ENCODE measurements around the gene L3MBTL3. TPM values are rescaled to one million over a fixed set of nuclear protein-coding genes. Genes with fewer than 3 reads are reported as not detected.
"Not testable (repeated sequence)": the region's sequence is repeated elsewhere in the genome, so short reads cannot be mapped to it uniquely, and the experiment has no call there.

Gene L3MBTL3
- total and polyA plus RNA-seq, 5 experiments from 2014 or later: 3.7 to 53.7 (median 6.9) TPM

GRCh38 chr6:130156908-130157307 lies 138.5 kb downstream of the L3MBTL3 start:
- H3K4me1 Mint-ChIP-seq: peaks cover 0 to 19% (median 3%) of the 10 kb centered on the region in 4 donors
- peaks cover 0 to 20% (median 0%) of the 10 kb centered on the region in 9 donors for H3K9me3 Mint-ChIP-seq
- ATAC-seq (no peak), DNase-seq (no peak)
- H3K27ac Mint-ChIP-seq: peak overlapping the region in 1 of 10 donors; percentile 62
- no peak overlapping the region for H3K4me3 Mint-ChIP-seq
- POLR2A ChIA-PET: no interaction called here
- peaks cover 14 to 55% (median 46%) of the 10 kb centered on the region in 3 donors for H3K36me3 Mint-ChIP-seq
- H3K27me3 Mint-ChIP-seq: no peaks in the 10 kb centered on the region

GRCh38 chr6:130158056-130158455 lies 139.7 kb downstream of the L3MBTL3 start:
- H3K27ac Mint-ChIP-seq: peak overlapping the region in 2 of 10 donors; percentile 4 to 15

DNA sequence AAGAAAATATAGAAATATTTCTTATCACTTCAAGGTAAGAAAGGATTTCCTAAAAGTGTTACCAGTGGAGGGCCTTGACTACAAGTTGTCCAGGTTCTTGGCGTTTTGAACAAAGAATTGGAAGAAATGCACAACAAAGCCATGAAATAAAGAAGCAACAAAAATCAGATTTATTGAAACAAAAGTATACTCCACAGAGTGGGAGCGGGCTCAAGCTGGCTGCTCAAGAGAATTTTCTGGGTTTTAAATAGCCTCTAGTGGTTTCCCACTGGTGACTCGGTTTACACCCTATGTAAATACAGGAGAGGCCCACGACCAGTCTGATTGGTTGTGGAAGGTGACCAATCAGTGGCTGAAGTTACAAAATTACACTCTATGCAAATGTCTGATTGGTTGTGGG lies 140.2 kb downstream of the L3MBTL3 start:
- Mint-ChIP-seq H3K36me3 (peaks cover 14 to 56% (median 53%) of the 10 kb centered on the region in 3 donors), H3K4me3 (no peak overlapping the region), H3K4me1 (peaks cover 0 to 21% (median 4%) of the 10 kb centered on the region in 4 donors), H3K27me3 (no peaks in the 10 kb centered on the region), H3K9me3 (peaks cover 0 to 20% (median 0%) of the 10 kb centered on the region in 9 donors), H3K27ac (peak overlapping the region in 2 of 10 donors; percentile 13 to 79)
- no peak for ATAC-seq
- DNase-seq: no peak
- POLR2A ChIA-PET: no interaction called here

More at GRCh38 chr6:130158056-130158455, 139.7 kb downstream of the L3MBTL3 start:
- Mint-ChIP-seq H3K4me1 (peaks cover 0 to 21% (median 4%) of the 10 kb centered on the region in 4 donors), H3K9me3 (peaks cover 0 to 20% (median 0%) of the 10 kb centered on the region in 9 donors), H3K36me3 (peaks cover 14 to 52% (median 49%) of the 10 kb centered on the region in 3 donors), H3K27me3 (no peaks in the 10 kb centered on the region), H3K4me3 (no peak overlapping the region)
- POLR2A ChIA-PET: no interaction called here
- DNase-seq: no peak
- no peak for ATAC-seq

DNA sequence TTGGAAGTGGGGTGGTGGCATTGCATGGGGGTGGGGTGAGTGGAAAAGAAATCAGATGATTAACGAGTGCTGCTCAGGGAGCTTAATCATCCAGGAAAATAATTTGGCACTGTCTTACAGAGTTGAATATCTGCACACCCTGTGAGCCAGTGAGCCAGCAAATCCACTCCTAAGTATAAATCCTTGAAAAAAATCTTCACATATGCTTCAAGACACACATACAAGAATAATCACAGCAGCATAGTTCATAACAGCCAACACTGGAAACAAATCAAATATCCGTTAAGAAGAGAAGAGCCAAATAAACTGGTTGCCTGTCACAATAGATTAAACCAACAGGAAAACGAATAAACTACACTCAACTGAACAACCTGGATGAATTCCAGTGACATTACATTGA lies 141.6 kb downstream of the L3MBTL3 start:
- Mint-ChIP-seq H3K4me3 (no peak overlapping the region), H3K36me3 (peaks cover 21 to 61% (median 60%) of the 10 kb centered on the region in 3 donors), H3K27ac (peak overlapping the region in 6 of 10 donors; percentile 6 to 70 (median 43)), H3K9me3 (peaks cover 0 to 29% (median 3%) of the 10 kb centered on the region in 9 donors), H3K27me3 (no peaks in the 10 kb centered on the region), H3K4me1 (peaks cover 0 to 26% (median 9%) of the 10 kb centered on the region in 4 donors)
- DNase-seq: no peak
- ATAC-seq: no peak
- POLR2A ChIA-PET: no interaction called here

- Mint-ChIP-seq H3K9me3 (peaks cover 0 to 34% (median 7%) of the 10 kb centered on the region in 9 donors), H3K27ac (peak overlapping the region in 9 of 10 donors; percentile 1 to 61 (median 34)), H3K27me3 (no peaks in the 10 kb centered on the region), H3K4me3 (no peak overlapping the region), H3K4me1 (peaks cover 7 to 34% (median 14%) of the 10 kb centered on the region in 4 donors), H3K36me3 (peaks cover 28 to 71% (median 70%) of the 10 kb centered on the region in 3 donors)
- DNase-seq: no peak
- POLR2A ChIA-PET: interaction anchor here (1.1 kb wide), 1 partner anchor 53 kb away, joined by 3 read pairs; no protein-coding TSS in a partner anchor
- peak in 1 of 2 donors; percentile 33 for ATAC-seq
These were observed 143.5 kb downstream of the L3MBTL3 start for GRCh38 chr6:130161683-130162404.

GRCh38 chr6:130162421-130162820 lies 144.0 kb downstream of the L3MBTL3 start:
- peak overlapping the region in 2 of 10 donors; percentile 27 to 61 for H3K27ac Mint-ChIP-seq
- ATAC-seq (no peak), DNase-seq (no peak)
- H3K9me3 Mint-ChIP-seq: peaks cover 0 to 34% (median 7%) of the 10 kb centered on the region in 9 donors
- no peak overlapping the region for H3K4me3 Mint-ChIP-seq
- H3K4me1 Mint-ChIP-seq: peaks cover 7 to 37% (median 14%) of the 10 kb centered on the region in 4 donors
- peaks cover 32 to 77% (median 75%) of the 10 kb centered on the region in 3 donors for H3K36me3 Mint-ChIP-seq
- H3K27me3 Mint-ChIP-seq: no peaks in the 10 kb centered on the region
- POLR2A ChIA-PET: interaction anchor here (1.1 kb wide), 1 partner anchor 53 kb away, joined by 3 read pairs; no protein-coding TSS in a partner anchor

DNA sequence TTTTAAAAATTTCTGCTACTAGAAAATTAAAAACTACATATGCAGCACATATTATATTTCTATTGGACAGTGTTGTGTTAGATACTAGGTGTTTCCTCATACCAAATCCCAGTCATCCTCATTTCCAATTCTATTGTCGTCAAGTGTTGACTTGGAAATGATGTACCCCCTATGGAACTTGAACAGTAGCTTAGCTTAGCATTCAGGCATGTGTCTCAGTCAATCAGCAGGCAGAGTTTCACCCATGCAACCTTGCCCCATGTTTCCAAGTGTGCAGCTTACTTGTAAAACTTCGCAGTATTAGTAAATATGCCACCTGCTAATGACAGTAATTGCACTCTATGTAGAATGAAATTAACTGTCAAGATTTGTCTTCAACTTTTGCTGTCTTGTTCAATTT lies 144.9 kb downstream of the L3MBTL3 start:
- Mint-ChIP-seq H3K27me3 (no peaks in the 10 kb centered on the region), H3K27ac (peak overlapping the region in 1 of 10 donors; percentile 49), H3K4me3 (no peak overlapping the region), H3K36me3 (peaks cover 32 to 81% (median 73%) of the 10 kb centered on the region in 3 donors), H3K9me3 (peaks cover 0 to 31% (median 7%) of the 10 kb centered on the region in 9 donors), H3K4me1 (peaks cover 7 to 42% (median 14%) of the 10 kb centered on the region in 4 donors)
- ATAC-seq (no peak), DNase-seq (no peak)
- POLR2A ChIA-PET: interaction anchor here (1.1 kb wide), 1 partner anchor 52 kb away, joined by 3 read pairs; no protein-coding TSS in a partner anchor

GRCh38 chr6:130164251-130164650 lies 145.9 kb downstream of the L3MBTL3 start:
- ATAC-seq: no peak
- peaks cover 7 to 41% (median 14%) of the 10 kb centered on the region in 4 donors for H3K4me1 Mint-ChIP-seq
- DNase-seq: no peak
- H3K4me3 Mint-ChIP-seq: no peak overlapping the region
- peak overlapping the region in 6 of 10 donors; percentile 3 to 83 (median 47) for H3K27ac Mint-ChIP-seq
- peaks cover 28 to 77% (median 68%) of the 10 kb centered on the region in 3 donors for H3K36me3 Mint-ChIP-seq
- peaks cover 0 to 21% (median 6%) of the 10 kb centered on the region in 9 donors for H3K9me3 Mint-ChIP-seq
- no peaks in the 10 kb centered on the region for H3K27me3 Mint-ChIP-seq
- POLR2A ChIA-PET: no interaction called here

GRCh38 chr6:130167655-130168054 lies 149.3 kb downstream of the L3MBTL3 start:
- no peaks in the 10 kb centered on the region for H3K27me3 Mint-ChIP-seq
- H3K36me3 Mint-ChIP-seq: peaks cover 30 to 75% (median 49%) of the 10 kb centered on the region in 3 donors
- no peak for DNase-seq
- H3K27ac Mint-ChIP-seq: peak overlapping the region in 5 of 10 donors; percentile 5 to 86 (median 31)
- POLR2A ChIA-PET: no interaction called here
- no peak overlapping the region for H3K4me3 Mint-ChIP-seq
- ATAC-seq: no peak
- H3K9me3 Mint-ChIP-seq: peaks cover 7 to 33% (median 18%) of the 10 kb centered on the region in 9 donors
- peaks cover 7 to 37% (median 12%) of the 10 kb centered on the region in 4 donors for H3K4me1 Mint-ChIP-seq

- H3K27me3 Mint-ChIP-seq, H3K4me3 Mint-ChIP-seq, DNase-seq, POLR2A ChIA-PET, ATAC-seq: not testable (repeated sequence)
- peaks cover 8 to 30% (median 19%) of the 10 kb centered on the region in 9 donors for H3K9me3 Mint-ChIP-seq
- peak overlapping the region in 1 of 10 donors; percentile 33 for H3K27ac Mint-ChIP-seq
- peaks cover 27 to 76% (median 50%) of the 10 kb centered on the region in 3 donors for H3K36me3 Mint-ChIP-seq
- peaks cover 5 to 37% (median 7%) of the 10 kb centered on the region in 4 donors for H3K4me1 Mint-ChIP-seq
These were observed 151.8 kb downstream of the L3MBTL3 start for GRCh38 chr6:130170160-130170559.

- ATAC-seq, H3K4me3 Mint-ChIP-seq, DNase-seq, H3K27me3 Mint-ChIP-seq: not testable (repeated sequence)
- POLR2A ChIA-PET: interaction anchor here (0.7 to 1.4 kb wide), 2 partner anchors 10 to 21 kb away, joined by 3 to 5 read pairs; no protein-coding TSS in a partner anchor
- Mint-ChIP-seq H3K9me3 (peaks cover 8 to 27% (median 14%) of the 10 kb centered on the region in 9 donors), H3K36me3 (peaks cover 21 to 59% (median 48%) of the 10 kb centered on the region in 3 donors), H3K27ac (peak overlapping the region in 2 of 10 donors; percentile 50 to 62), H3K4me1 (peaks cover 2 to 35% (median 14%) of the 10 kb centered on the region in 4 donors)
These were observed 155.1 kb downstream of the L3MBTL3 start for GRCh38 chr6:130173377-130174004.

GRCh38 chr6:130176378-130176777 lies 158.0 kb downstream of the L3MBTL3 start:
- Mint-ChIP-seq H3K4me3 (no peak overlapping the region), H3K27ac (peak overlapping the region in 4 of 10 donors; percentile 15 to 74 (median 34)), H3K27me3 (no peaks in the 10 kb centered on the region), H3K36me3 (peaks cover 23 to 66% (median 57%) of the 10 kb centered on the region in 3 donors), H3K4me1 (peaks cover 2 to 41% (median 15%) of the 10 kb centered on the region in 4 donors), H3K9me3 (peaks cover 2 to 20% (median 9%) of the 10 kb centered on the region in 9 donors)
- DNase-seq (no peak), ATAC-seq (no peak)
- POLR2A ChIA-PET: interaction anchor here (1.1 kb wide), 1 partner anchor 47 kb away, joined by 4 read pairs; the partner anchor contains the start of gene SAMD3

Measured in naive thymus-derived CD8-positive, alpha-beta T cell (primary cell).